Astrocyte of the hippocampus (primary cell): ENCODE results near the gene FGD4.

Experiments
- DNase-seq: peaks from one replicate; pipeline ENCODE4 v3.0.0; 2011; ENCODE audit warnings: low read depth, low spot score

Gene FGD4

GRCh38 chr12:32399370-32400113 is at the start of gene FGD4:
Gene FGD4, plus strand, starts transcription at chr12:32399558.
- DNase-seq, result peak; percentile 93

- no peak for DNase-seq
Measured at GRCh38 chr12:32353540-32353939, 45.8 kb upstream of the FGD4 start.

DNA sequence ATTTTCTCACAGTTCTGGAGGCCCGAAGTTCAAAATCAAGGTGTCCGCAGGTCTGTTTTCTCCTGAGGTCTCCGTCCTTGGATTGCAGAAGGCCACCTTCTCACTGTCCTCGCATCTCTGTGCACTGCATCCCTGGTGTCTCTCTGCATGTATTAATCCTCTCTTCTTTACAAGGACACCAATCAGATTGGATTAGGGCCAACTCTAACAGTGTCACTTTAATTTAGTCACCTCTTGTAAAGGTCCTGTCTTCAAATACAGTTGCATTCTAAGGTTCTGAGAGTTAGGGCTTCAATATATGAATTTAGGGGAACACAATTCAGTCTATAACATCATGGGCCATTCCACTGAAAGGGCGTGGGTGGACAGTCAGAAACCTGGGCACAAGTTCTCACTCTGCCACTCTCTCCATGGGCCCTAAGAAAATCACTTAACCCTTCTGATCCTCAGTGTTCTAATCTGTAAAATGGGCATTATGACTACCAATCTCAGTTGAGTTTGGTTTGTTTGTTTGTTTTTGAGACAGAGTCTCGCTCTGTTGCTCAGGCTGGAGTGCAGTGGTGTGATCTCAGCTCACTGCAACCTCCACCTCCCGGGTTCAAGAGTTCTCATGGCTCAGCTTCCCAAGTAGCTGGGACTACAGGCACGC is 41.6 kb upstream of the FGD4 start:
- DNase-seq, result no peak

DNA sequence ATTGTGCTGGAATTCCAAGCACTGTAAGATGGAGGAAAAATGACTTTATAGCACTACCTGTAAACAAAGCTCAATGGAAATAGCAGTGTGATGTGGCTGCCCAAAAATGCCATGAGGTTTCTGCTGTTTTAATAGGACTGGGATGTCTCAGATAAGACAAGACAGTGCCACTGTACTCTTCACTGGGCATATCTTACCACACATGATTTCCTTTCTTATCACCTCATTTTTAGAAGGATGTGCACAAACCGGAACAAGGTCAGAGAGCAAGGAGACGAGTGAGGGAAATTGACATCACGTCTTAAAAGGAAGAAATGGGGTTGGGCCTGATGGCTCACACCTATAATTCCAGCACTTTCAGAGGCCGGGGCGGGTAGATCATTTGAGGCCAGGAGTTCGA is 38.4 kb upstream of the FGD4 start:
- DNase-seq, result no peak

DNA sequence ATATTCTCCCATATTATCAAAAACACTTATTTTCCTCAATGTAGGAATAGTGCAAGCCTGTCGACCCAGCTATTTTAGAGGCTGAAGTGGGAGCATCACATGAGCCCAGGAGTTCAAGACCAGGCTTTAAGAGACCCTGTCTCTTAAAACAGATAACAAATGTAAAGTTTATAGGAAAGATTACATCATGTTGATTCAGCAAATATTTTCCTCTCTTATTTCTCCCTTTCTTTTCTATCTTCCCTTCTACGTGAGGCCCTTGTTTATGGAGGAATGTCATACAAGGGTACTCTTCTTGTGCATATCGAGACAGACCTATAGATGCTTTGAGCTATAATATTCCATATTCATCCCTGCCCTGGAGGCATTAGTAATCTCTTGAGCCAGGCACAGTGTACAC is 36.5 kb upstream of the FGD4 start:
- no peak for DNase-seq

- DNase-seq, result peak; percentile 85
Measured at GRCh38 chr12:32365473-32366064, 33.8 kb upstream of the FGD4 start.

DNA sequence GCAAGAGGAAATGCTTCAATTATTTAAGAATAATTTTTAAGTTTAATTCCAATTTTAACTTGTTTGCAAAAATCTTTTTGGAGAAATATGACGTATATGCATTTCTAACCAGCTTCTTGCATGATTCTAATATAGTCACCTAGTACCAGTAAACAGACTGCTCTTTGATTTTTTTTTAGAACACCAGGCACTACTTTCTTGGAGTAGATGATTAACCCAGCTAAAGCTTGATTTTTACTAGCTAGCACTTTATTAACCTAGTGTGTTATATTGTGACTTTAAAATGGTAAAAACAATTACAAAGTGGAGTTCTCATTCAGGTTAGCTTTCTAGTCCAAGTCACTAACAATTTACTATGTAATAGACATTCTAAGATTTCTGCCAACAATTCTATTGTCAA is 32.6 kb upstream of the FGD4 start:
- DNase-seq, result no peak

- peak; percentile 2 for DNase-seq
Measured at GRCh38 chr12:32367381-32367780, 32.0 kb upstream of the FGD4 start.

- DNase-seq, result no peak
Measured at GRCh38 chr12:32369202-32369601, 30.2 kb upstream of the FGD4 start.

GRCh38 chr12:32377344-32378055 is 21.9 kb upstream of the FGD4 start:
- peak; percentile 8 for DNase-seq

DNA sequence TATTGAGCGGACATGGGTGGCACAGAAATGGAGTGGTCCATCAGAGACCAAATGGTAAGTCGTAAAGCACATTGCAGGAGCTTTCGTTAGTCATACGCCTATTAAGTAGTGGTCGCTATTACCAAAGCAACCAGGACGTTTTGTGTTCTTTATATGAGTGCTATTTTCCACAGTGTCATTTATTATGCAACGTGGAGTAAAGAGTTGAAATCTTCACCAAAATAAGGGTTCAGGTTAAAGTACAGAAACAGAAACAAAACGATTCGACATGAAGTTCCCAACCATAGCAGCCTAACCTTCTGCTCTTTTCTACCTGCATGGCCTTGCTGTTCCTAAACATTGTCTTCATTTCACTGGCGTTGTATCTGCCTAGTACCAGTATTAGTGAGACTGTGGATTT is 20.1 kb upstream of the FGD4 start:
- DNase-seq, result no peak

GRCh38 chr12:32379667-32380066 is 19.7 kb upstream of the FGD4 start:
- DNase-seq, result no peak

DNA sequence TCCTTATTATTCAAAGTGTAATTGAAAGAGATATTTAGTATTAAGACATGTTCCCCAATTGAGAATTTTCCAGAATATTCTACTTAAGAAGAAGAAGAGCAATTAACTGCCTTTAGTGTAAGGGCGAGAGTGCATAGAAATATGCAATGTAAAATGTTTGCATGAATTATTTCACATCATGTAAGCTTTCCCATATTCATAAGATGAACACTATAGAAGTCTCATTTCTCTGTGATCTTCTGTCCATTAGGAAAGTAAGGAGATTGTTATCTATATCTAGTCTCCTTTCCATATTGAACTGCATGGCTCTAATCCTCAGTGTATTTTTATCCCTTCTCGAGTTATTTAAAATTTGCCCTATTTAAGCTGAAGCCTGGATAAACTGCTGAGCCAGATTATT is 17.1 kb upstream of the FGD4 start:
- DNase-seq, result no peak

DNA sequence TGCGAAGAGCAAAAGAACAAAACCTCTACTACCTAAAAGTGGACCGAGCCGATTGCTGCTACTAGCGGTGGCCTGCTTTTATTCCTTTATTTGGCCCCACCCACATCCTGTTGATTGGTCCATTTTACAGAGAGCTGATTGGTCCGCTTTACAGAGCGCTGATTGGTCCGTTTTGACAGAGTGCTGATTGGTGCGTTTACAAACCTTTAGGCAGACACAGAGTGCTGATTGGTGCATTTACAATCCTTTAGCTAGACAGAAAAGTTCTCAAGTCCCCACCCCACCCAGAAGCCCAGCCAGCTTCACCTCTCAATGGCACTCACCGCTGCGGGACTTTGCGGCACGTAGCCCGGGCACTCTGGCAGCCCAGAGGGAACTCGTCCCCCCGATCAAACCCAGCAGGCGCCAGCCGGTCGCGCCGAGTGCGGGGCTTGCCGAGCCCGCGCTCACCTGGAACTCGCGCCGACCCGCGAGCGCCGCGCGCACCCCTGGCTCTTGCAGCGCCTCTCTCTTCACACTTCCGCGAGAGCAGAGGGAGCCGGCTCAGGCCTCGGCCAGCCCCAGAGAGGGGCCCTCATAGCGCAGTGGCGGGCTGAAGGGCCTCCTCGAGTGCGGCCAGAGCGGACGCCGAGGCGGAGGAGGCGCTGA is 8.7 kb upstream of the FGD4 start:
- DNase-seq, result peak; percentile 45

- no peak for DNase-seq
Measured at GRCh38 chr12:32395026-32395425, 4.3 kb upstream of the FGD4 start.

DNA sequence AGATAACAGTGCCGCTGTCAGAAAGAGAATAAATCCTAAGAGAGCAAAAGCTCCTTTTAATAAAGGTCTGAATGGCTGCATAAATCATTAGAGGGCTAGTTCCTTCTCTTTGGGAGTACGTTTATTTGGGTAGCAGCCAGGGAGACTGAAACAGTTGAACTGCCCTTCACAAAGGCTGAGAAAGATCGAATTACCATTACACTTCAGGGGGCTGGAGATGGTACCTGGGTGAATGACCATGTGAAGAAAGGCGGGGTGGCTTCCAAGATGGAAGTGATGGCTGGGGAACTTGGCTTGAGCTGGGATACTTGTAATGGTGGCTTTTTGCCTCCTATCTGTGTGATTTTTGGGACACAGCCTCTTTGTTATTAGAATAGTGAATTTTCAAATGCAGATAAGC is 1.7 kb upstream of the FGD4 start:
- DNase-seq, result peak; percentile 8

- no peak for DNase-seq
Measured at GRCh38 chr12:32398181-32398580, 1.2 kb upstream of the FGD4 start.

DNA sequence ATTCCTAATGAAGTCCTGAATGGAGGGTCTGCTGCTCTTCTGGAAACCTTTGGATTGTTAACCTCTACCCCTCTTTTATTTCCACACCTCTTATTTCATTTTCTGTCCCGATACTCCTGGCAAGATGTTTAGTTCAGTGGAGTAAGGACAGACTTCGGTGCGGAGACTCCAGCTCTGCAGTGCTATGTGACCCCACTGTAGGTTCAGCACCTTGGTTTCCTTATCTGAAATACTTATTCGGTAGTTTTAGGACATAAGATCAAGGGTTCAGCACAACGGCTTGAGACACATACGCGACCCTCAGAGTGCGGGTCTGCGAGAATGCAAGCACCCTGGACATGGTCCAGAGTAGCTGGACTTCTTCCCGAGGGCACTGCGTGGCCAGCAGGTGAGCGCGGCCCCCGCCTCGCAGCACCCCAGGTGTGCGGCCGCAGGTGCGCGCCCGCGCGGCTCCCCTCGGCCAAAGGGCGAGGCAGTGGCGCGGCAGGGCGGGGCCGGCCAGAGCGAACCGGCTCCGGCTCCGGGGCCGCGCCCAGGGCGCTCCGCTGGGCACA is 465 bp upstream of the FGD4 start:
- DNase-seq, result peak; percentile 5

- peak; percentile 40 for DNase-seq
Measured at GRCh38 chr12:32400114-32400672, 835 bp downstream of the FGD4 start.

GRCh38 chr12:32400866-32401265 is 1.5 kb downstream of the FGD4 start:
- no peak for DNase-seq

GRCh38 chr12:32402170-32402569 is 2.8 kb downstream of the FGD4 start:
- no peak for DNase-seq
